Stimulated activated naive B cell treated with anti-CD40 and anti-IgM and Interleukin-4, amounts not matched to agents 10 μg/mL and 1 μg/mL and 100 μg/mL, for 72 hours (primary cell): ENCODE data around the gene AMPH.

Experiments
- ATAC-seq, 2 donors: fragments of 150-1000 bp; cut with Tn5 transposase; replicated peaks; 2 replicates each; pipeline ENCODE4 v1.10.0; 2021; ENCODE audit warnings: moderate library complexity in 1 of 2
- DNase-seq: peaks from one replicate; pipeline ENCODE4 v3.0.0; 2021
- H3K27ac Mint-ChIP-seq: one replicate; pipeline ENCODE4 v1.8.0; 2022; ENCODE audit warnings: mild to moderate bottlenecking, mixed read lengths
- H3K27me3 Mint-ChIP-seq, 2 donors: one replicate each; pipeline ENCODE4 v1.8.0; 2022; ENCODE audit warnings: mixed read lengths in 2 of 2
- H3K36me3 Mint-ChIP-seq, 2 donors: one replicate each; pipeline ENCODE4 v1.8.0; 2022; ENCODE audit warnings: mixed read lengths in 2 of 2, mild to moderate bottlenecking in 1 of 2
- H3K4me1 Mint-ChIP-seq, 2 donors: one replicate each; pipeline ENCODE4 v1.8.0; 2022; ENCODE audit warnings: mixed read lengths in 2 of 2, mild to moderate bottlenecking in 1 of 2
- H3K4me3 Mint-ChIP-seq, 2 donors: one replicate each; pipeline ENCODE4 v1.8.0; 2022; ENCODE audit warnings: mild to moderate bottlenecking in 2 of 2, mixed read lengths in 2 of 2, moderate library complexity in 1 of 2
- H3K9me3 Mint-ChIP-seq, 2 donors: one replicate each; pipeline ENCODE4 v1.8.0; 2022; ENCODE audit warnings: mixed read lengths in 2 of 2, mild to moderate bottlenecking in 1 of 2

AMPH gene

DNA sequence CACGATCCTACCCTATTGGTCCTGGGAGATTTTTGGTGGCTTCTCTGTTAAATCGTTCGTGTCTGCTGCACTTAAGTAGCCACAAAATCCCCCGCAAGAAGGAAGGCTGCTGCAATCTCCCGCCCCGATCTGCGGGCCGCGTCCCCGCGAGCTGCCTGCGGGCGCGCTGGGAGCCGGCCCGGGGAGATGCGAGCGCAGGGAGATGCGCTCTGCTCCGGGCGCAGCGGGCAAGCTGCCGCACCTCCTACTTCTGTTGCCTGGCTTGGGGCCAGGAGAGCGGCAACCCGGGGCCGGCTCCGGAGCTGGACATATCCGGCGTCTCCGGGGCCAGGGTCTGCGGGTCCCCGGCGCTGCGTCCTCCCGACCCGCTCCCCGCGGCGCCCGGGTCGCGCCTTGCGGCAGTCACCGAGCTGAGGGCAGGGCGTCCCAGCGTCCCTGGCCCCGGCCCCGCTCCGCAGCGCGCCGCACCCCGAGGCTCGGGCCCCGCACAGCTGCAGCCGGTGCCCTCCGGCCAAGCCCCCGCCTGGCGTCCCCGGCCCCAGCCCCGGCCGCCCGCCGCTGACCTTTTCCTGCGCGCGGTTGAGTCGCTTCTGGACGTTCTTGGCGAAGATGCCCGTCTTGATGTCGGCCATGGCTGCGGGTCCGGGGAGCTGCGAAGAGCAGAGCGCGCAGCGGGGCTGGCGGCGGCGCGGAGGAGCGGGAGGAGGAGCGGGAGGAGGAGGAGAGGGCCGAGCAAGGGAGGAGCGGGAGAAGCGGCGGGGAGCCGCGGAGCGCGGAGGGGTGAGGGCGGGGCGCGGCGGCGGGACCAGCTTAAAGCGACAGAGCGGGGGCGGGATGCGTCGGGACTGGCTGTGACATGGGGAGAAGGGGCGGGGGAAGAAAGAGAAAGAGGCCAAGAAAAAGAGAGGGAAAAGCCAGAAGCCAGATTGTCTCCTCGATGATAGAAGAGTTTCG is at the start of gene AMPH:
AMPH (minus strand) TSS at position 654 of the 954 bp plus-strand sequence; CDS start at position 632, 22 bp downstream.
- H3K4me1 Mint-ChIP-seq, result peaks cover 2 to 8% of the 10 kb centered on the region in 2 donors
- peaks cover 52 to 67% of the 10 kb centered on the region in 2 donors for H3K27me3 Mint-ChIP-seq
- peaks cover 0 to 3% of the 10 kb centered on the region in 2 donors for H3K36me3 Mint-ChIP-seq
- no peak within 1 kb of the TSS for H3K27ac Mint-ChIP-seq
- DNase-seq, result no peak
- H3K4me3 Mint-ChIP-seq, result peak within 1 kb of the TSS; percentile 72 to 75
- peak; percentile 51 to 53 for ATAC-seq
- peaks cover 3 to 6% of the 10 kb centered on the region in 2 donors for H3K9me3 Mint-ChIP-seq

DNA sequence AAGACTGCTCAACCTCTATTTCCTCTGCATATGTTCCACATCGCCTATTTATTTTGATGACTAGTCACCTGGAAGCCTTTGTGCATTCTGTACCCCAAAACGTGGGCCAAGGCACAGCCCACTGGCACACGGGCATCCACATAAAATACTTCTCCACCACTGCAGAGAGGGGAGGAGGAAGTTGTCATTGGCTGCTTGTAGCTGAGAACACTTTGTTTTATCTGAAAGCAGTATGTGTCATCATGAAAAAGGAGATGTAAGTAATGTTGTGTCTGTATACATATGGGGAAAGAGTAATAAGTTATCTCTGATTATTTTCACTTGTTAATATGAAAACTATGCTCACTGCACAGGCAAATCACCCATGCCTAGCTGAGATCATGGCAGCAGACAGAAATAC is 48.2 kb upstream of the AMPH start:
- Mint-ChIP-seq H3K27ac (no peak overlapping the region), H3K4me3 (no peak overlapping the region), H3K9me3 (peaks cover 0 to 3% of the 10 kb centered on the region in 2 donors), H3K4me1 (no peaks in the 10 kb centered on the region), H3K27me3 (peaks cover 0 to 4% of the 10 kb centered on the region in 2 donors), H3K36me3 (peaks cover 0 to 3% of the 10 kb centered on the region in 2 donors)
- no peak for DNase-seq
- no peak for ATAC-seq

DNA sequence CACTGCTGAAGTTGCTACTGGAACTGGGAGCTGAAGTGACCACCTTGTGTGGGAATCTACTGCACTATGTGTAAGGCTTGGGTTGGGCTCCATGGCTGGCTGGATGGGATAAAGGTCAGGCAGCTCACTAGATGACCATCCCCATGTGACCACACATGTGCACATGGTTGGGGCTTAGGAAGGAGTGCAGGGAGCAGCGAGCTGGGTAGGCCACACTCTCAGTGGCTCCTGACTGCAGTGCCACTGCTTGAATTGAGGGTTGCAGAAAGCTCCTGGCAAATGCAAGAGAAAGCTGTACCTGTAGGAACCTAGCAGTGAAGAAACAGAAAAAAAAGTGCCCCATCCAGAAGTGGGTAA is 47.5 kb upstream of the AMPH start:
- peaks cover 0 to 4% of the 10 kb centered on the region in 2 donors for H3K27me3 Mint-ChIP-seq
- ATAC-seq, result no peak

DNA sequence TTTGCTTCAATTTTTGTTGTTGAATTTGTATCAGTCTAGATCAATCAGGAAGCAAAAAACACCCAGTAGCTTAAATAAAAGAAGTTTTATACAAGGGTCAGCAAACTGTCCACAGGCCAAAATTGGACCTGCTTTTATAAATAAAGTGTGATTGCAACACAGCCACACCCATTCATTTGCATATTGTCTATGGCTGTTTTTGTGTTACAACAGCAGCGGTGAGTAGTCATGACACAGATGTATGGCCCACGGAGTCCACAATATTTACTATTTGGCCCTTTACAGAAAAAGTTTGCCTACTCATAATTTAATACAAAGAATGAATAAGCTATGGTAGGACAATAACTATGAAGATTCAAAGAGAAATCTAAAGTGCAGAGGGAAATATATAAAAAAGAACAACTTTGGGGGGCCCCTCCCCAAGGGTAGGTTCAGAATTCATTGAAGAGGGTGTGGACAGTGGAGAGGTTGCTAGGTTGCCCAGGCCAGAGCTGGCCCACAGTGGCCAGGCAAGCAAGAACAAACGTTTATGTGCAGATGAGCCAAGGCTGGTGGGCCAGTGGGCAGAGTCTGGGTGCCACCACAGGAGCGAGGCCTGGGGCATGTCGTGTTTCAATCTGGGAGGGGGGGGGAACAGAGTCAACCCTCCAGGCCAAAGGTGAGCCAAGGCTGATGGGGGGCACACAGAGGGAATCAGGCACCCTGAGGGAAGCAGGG is 47.0 kb upstream of the AMPH start:
- H3K27ac Mint-ChIP-seq, result no peak overlapping the region
- ATAC-seq, result no peak
- peaks cover 0 to 4% of the 10 kb centered on the region in 2 donors for H3K27me3 Mint-ChIP-seq
- H3K36me3 Mint-ChIP-seq, result peaks cover 0 to 3% of the 10 kb centered on the region in 2 donors
- H3K4me1 Mint-ChIP-seq, result no peaks in the 10 kb centered on the region
- no peak for DNase-seq
- H3K9me3 Mint-ChIP-seq, result peaks cover 0 to 3% of the 10 kb centered on the region in 2 donors
- no peak overlapping the region for H3K4me3 Mint-ChIP-seq

More for the DNA sequence above, 47.5 kb upstream of the AMPH start:
- Mint-ChIP-seq H3K4me3 (no peak overlapping the region), H3K36me3 (peaks cover 0 to 3% of the 10 kb centered on the region in 2 donors), H3K9me3 (peaks cover 0 to 3% of the 10 kb centered on the region in 2 donors), H3K4me1 (no peaks in the 10 kb centered on the region), H3K27ac (no peak overlapping the region)
- no peak for DNase-seq

DNA sequence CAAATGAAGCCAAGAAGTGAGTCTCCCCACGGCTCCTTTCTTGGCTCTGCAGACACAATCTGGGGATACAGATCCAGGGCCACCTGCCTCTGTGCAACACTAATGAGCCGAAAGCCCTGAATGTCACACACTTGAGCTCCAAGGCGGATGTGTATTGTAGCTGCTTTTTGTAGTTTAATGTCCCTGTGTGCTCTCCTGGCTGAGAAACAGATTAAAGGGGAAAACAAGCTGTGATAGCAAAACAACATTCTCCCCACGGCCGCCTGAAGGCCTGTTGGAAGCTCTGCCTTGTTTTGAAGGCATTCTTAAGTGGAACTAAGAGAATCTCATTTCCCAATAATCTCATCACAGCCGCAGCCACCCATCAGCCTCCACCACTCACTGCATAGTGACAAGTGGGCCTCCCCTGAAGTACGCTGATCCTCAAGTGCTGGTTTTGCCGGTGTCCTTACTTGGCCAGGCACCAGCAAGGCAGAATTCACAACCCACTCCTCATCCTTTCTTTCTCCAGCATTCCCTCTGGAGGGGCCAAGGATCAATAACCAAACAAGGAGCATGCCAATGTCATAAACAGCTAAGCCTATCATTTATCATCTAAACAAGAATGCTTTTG is 44.4 kb upstream of the AMPH start:
- ATAC-seq (no peak), DNase-seq (no peak)
- H3K9me3 Mint-ChIP-seq, result peaks cover 0 to 3% of the 10 kb centered on the region in 2 donors
- H3K4me3 Mint-ChIP-seq, result no peak overlapping the region
- H3K4me1 Mint-ChIP-seq, result peaks cover 14 to 19% of the 10 kb centered on the region in 2 donors
- H3K27ac Mint-ChIP-seq, result no peak overlapping the region
- peaks cover 0 to 3% of the 10 kb centered on the region in 2 donors for H3K36me3 Mint-ChIP-seq
- peaks cover 0 to 4% of the 10 kb centered on the region in 2 donors for H3K27me3 Mint-ChIP-seq

DNA sequence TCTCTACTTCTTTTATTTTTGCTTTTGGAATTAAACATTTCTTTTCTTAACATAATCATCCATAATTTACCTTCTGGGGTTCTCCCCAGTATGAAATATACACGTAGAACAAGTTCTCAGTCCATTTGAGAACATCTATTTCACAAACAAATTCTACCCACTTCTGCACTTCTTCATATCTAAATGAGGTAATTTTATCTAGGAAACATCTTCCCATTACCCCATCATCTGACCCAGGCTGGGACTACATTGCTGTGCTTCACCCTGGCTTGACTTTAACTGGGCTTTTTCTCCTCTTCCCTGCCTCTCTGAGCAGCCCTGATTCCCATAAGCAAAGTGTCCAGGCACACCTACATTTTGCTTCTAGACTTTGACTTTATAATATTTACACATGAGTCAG is 43.3 kb upstream of the AMPH start:
- no peak overlapping the region for H3K27ac Mint-ChIP-seq
- ATAC-seq, result no peak

DNA sequence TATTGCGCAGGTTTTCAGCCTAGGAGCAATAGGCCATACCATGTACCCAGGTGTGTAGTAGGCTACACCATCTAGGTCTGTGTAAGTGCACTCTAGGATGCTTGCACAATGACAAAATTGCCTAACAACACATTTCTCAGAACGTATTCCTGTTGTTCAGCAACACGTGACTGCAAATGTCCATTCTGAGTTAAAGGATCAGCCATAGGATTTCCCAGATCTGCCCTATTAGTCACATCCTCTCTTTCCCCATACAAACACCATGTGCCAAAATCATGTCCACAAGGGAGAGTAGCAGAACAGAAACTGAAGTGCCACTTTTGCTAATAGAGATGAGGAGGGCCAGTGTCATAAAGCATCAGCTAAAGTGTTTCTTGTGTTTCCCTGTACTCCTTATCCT is 42.6 kb upstream of the AMPH start:
- peaks cover 0 to 3% of the 10 kb centered on the region in 2 donors for H3K9me3 Mint-ChIP-seq
- no peak overlapping the region for H3K4me3 Mint-ChIP-seq
- DNase-seq, result no peak
- H3K36me3 Mint-ChIP-seq, result peaks cover 0 to 3% of the 10 kb centered on the region in 2 donors
- H3K27ac Mint-ChIP-seq, result no peak overlapping the region
- H3K27me3 Mint-ChIP-seq, result peaks cover 1 to 4% of the 10 kb centered on the region in 2 donors
- no peak for ATAC-seq
- H3K4me1 Mint-ChIP-seq, result peaks cover 14 to 19% of the 10 kb centered on the region in 2 donors

More for the DNA sequence above, 43.3 kb upstream of the AMPH start:
- H3K36me3 Mint-ChIP-seq, result peaks cover 0 to 3% of the 10 kb centered on the region in 2 donors
- peaks cover 14 to 19% of the 10 kb centered on the region in 2 donors for H3K4me1 Mint-ChIP-seq
- no peaks in the 10 kb centered on the region for H3K27me3 Mint-ChIP-seq
- H3K9me3 Mint-ChIP-seq, result peaks cover 0 to 3% of the 10 kb centered on the region in 2 donors
- DNase-seq, result no peak
- H3K4me3 Mint-ChIP-seq, result no peak overlapping the region

DNA sequence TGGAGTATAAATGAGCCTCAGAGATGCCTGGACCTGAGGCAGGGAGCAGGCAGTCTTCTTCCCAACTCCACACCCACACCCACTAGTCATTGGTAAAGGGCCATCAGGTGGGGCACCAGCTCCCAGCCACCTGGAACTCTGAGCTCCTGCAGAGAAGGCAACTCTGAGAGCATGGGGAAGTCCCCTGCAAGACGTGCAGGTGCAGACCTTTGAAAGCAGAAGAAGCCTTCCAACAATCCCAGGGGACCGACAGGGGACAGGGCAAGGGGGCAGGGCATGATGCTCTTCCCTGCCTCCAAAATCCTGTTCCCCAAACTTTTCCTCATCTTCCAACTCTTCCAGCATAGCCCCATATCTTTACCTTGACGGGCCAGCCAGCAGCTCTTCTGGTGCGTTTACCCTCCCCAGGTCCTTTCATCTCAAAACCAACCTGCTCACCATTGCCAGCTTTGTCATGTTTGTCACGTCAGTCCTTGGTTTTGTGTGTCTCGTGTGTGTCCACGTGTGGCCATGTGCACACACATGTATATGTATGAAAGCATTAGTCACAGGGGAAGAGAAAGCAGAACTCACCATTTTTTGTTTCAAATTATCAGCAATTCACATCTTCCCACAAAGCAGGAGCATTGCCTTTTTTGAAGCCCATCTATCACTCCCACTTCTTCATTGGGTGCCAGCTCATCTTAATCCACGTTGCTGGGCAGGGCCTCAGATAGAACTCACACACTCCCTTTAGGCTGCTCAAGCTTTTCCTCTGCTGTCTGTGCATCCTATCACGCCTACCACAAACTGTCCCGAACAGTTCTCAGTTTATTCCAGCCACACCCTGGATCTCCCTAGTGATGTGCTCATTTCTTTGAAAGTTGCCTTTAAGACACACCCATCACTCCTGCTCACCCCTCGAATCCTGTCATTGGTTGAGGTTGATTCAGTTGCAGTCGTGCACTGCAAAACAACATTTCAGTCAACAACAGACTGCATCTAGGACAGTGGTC is 41.0 kb upstream of the AMPH start:
- H3K27ac Mint-ChIP-seq, result peak overlapping the region; percentile 73
- DNase-seq, result peak; percentile 47
- peaks cover 5 to 8% of the 10 kb centered on the region in 2 donors for H3K27me3 Mint-ChIP-seq
- no peaks in the 10 kb centered on the region for H3K9me3 Mint-ChIP-seq
- H3K4me3 Mint-ChIP-seq, result peak overlapping the region; percentile 28 to 48
- no peaks in the 10 kb centered on the region for H3K36me3 Mint-ChIP-seq
- peaks cover 14 to 19% of the 10 kb centered on the region in 2 donors for H3K4me1 Mint-ChIP-seq
- peak; percentile 92 to 93 for ATAC-seq

DNA sequence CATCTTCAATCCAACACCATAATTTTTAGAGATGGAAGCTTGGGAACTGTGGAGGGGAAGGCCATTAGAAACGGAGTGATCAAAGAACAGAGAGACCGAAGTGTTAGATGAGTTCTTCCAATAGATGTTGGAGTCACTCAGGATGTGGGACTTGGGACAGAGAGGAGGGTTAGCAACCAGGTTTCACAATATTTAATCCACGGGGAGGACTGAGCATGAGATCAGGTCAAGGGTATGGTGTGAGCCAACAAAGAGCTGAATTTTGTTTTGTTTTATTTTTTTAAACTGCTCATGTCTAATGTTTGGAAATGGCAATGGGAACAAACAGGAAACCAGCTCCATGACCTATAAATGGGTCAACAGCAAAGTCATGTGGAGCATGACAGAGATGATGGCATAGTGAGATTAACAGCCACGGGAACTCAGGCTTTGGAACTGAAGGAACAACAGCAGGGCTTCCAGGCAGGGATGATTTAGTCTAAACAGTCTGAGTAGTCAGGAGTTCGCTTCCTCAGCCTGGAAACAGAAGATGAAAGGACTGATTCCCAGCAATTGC is 38.9 kb upstream of the AMPH start:
- ATAC-seq (no peak), DNase-seq (no peak)
- H3K4me1 Mint-ChIP-seq, result peaks cover 17 to 25% of the 10 kb centered on the region in 2 donors

DNA sequence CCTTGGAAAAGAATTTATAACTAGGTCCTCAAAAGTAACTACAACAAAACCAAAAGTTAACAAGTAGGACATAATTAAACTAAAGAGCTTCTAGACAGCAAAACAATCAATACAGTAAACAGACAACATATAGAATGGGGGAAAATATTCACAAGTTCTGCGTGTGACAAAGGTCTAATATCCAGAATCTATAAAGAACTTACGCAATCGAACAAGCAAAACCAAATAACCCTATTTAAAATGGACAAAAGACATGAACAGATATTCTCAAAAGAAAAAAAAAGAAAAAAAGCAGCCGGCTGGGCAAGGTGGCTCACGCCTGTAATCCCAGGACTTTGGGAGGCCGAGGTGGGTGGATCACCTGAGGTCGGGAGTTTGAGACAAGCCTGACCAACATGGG is 33.8 kb upstream of the AMPH start:
- peaks cover 5 to 6% of the 10 kb centered on the region in 2 donors for H3K4me1 Mint-ChIP-seq
- no peak overlapping the region for H3K27ac Mint-ChIP-seq
- H3K9me3 Mint-ChIP-seq, result peaks cover 0 to 1% of the 10 kb centered on the region in 2 donors
- ATAC-seq, result no peak
- peaks cover 0 to 2% of the 10 kb centered on the region in 2 donors for H3K36me3 Mint-ChIP-seq
- peaks cover 35 to 40% of the 10 kb centered on the region in 2 donors for H3K27me3 Mint-ChIP-seq
- no peak for DNase-seq
- no peak overlapping the region for H3K4me3 Mint-ChIP-seq

More for the DNA sequence above, 38.9 kb upstream of the AMPH start:
- peaks cover 0 to 2% of the 10 kb centered on the region in 2 donors for H3K36me3 Mint-ChIP-seq
- no peak overlapping the region for H3K4me3 Mint-ChIP-seq
- H3K9me3 Mint-ChIP-seq, result peaks cover 0 to 1% of the 10 kb centered on the region in 2 donors
- peaks cover 5 to 8% of the 10 kb centered on the region in 2 donors for H3K27me3 Mint-ChIP-seq
- no peak overlapping the region for H3K27ac Mint-ChIP-seq

DNA sequence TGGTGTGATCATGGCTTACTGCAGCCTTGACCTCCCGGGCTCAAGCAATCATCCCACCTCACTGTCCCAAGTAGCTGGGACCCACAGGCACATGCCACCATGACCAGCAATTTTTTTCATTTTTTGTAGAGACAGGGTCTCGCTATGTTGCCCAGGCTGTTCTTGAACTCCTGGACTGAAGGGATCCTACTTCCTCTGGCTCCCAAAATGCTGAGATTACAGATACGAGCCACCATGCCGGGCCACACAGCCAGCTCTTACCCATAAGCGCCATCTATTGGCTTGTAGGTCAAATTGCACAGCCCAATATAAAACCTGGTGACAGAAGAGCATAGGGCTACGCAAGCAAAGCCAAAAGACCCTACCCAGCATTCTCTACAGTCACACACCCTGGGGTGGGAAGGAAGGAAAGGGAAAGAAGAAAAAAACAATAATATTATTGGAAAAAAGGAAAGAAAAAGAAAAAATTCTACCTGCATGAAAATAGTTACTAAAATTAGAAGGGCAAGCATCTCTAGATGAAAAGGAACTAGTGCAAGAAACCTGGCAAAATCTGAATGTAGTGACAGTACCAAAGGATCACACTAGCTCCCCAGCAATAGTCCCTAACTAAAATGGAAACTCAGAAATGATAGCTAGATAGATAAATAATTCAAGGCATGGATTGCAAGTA is 29.4 kb upstream of the AMPH start:
- H3K4me3 Mint-ChIP-seq, result no peak overlapping the region
- H3K27me3 Mint-ChIP-seq, result peaks cover 46 to 49% of the 10 kb centered on the region in 2 donors
- peaks cover 0 to 2% of the 10 kb centered on the region in 2 donors for H3K4me1 Mint-ChIP-seq
- peaks cover 0 to 2% of the 10 kb centered on the region in 2 donors for H3K36me3 Mint-ChIP-seq
- H3K9me3 Mint-ChIP-seq, result peaks cover 0 to 1% of the 10 kb centered on the region in 2 donors
- DNase-seq (no peak), ATAC-seq (peak; percentile 74 to 79)
- H3K27ac Mint-ChIP-seq, result peak overlapping the region; percentile 44

DNA sequence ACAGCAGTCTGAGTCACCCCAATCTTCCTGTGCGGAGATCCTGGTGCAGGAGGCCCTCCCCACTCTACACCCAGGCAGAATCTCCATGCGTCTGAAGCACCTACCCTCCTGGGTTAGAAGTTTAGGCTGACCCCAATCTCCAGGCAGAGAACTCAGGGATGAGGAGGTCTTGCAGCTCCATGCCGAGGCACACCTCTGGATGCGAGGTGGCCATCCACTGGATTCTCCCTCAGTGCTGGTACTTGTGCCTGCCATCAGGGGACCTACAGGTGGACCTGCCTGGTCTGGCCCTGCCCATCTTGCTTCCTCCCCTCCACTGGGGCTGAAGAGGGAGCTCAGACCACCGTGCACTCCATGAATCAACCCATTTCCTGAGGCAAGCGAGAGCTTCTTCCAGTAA is 28.8 kb upstream of the AMPH start:
- Mint-ChIP-seq H3K27ac (no peak overlapping the region), H3K4me1 (peaks cover 0 to 2% of the 10 kb centered on the region in 2 donors), H3K36me3 (no peaks in the 10 kb centered on the region), H3K9me3 (no peaks in the 10 kb centered on the region), H3K4me3 (no peak overlapping the region), H3K27me3 (peaks cover 53 to 56% of the 10 kb centered on the region in 2 donors)
- ATAC-seq, result no peak
- DNase-seq, result no peak
